ENCODE results near the gene CHST13.

- TF ChIP-seq POLR2A (IDR thresholded peaks at IDR 0.05) (no peak), POLR2AphosphoS5 (IDR thresholded peaks at IDR 0.05; ENCODE audit: insufficient read depth in 1 of 2, low read depth in 1 of 2) (no peak)
- TF ChIP-seq, protein P1, sequence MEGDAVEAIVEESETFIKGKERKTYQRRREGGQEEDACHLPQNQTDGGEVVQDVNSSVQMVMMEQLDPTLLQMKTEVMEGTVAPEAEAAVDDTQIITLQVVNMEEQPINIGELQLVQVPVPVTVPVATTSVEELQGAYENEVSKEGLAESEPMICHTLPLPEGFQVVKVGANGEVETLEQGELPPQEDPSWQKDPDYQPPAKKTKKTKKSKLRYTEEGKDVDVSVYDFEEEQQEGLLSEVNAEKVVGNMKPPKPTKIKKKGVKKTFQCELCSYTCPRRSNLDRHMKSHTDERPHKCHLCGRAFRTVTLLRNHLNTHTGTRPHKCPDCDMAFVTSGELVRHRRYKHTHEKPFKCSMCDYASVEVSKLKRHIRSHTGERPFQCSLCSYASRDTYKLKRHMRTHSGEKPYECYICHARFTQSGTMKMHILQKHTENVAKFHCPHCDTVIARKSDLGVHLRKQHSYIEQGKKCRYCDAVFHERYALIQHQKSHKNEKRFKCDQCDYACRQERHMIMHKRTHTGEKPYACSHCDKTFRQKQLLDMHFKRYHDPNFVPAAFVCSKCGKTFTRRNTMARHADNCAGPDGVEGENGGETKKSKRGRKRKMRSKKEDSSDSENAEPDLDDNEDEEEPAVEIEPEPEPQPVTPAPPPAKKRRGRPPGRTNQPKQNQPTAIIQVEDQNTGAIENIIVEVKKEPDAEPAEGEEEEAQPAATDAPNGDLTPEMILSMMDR (IDR thresholded peaks at IDR 0.05): no peak
Measured at GRCh38 chr3:126578702-126579101, 54.7 kb downstream of the CHST13 start.
